DMS79 (cell line): ENCODE measurements around the gene ARVCF.

Experiments used
- DNase-seq: peaks from one replicate; lab custom pipeline; 2025; lab: John Stamatoyannopoulos, UW

The ARVCF gene

DNA sequence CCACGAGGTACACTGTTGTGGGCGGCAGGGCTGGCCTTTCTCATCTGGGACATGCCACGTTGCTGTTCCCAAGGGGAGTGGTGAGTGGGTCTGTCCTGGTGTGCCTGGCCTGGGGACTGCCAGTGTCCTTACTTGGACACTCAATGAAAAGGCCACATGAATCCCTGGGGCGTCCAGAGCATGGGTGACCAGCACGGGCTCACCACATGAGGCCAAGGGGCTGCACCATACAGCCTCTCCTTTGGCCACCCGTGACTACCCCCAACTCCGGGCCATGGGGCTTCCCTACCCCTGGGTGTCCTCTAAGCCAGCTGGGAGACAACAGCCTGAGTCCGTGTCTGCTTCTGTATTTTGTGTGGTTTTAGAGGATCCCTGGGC is 54.8 kb downstream of the ARVCF start:
- DNase-seq: no peak

- DNase-seq: no peak
Observed at GRCh38 chr22:19961201-19961580, 55.4 kb downstream of the ARVCF start.

- no peak for DNase-seq
Observed at GRCh38 chr22:19960491-19961200, 56.0 kb downstream of the ARVCF start.

- no peak for DNase-seq
Observed at GRCh38 chr22:19959587-19960490, 56.8 kb downstream of the ARVCF start.

- DNase-seq: no peak
Observed at GRCh38 chr22:19959043-19959586, 57.5 kb downstream of the ARVCF start.

- DNase-seq: no peak
Observed at GRCh38 chr22:19958083-19959042, 58.3 kb downstream of the ARVCF start.

DNA sequence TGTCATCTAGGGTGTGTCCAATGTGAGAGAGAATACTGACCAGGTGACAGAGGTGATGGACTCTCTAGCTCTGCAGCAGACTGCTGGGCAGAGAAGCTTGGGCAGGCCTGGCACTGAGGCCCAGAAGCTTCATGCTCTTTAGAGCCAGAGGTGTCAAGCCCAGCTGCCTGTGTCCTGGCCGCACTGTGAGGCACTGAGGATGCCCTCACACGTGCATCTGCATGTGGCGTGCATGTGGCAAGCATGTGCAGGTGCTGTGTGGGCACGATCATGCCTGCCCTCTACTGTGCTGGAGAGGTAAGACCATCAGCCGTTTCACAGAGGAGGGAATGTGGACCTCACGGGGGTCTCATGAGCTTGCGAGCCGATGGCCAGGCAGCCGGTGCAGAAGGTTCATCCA is 59.2 kb downstream of the ARVCF start:
- no peak for DNase-seq

DNA sequence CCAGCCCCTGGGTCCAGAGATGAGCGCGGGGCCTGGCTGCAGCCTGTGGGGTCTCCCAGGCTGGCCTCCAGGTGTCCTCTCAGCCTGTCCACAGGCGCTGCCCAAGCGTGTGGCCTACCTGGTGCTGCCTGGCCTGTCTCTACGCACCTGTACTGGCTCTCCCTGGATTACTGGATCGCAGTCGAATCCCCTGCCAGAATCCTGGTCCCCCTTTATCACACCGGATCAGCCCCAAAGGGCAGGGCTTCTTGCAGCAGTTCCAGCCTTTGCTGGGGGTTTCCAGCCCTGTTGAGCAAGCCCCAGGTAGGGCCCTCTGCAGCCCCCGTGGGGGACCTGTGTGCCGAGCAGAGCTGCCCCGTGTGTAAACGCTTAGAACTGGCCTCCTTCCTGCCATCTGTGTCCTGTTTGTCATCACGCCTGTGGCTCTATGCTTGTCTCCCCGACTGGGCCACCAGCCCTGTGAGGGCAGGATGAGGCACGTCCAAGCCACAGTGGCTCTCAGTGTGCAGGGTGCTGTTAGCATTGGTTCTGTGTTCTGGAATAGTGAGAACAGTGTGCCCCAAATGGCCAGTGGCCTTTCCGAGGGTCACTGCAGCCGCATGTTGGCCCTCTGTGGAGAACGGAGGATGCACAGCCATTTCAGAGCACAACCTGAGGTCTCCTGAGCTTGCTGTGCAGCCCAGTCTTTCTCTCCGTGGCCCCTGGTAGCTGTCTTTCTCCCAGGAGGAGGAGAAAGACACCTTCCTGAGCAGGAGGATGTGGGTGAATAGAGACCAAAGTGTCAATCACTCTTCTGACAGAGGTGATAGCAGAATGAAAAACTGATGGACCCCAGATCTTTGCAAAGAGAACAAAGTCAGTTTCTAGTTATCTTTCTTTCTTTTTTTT is 61.1 kb downstream of the ARVCF start:
- DNase-seq: no peak

GRCh38 chr22:19951346-19951745 is 65.3 kb downstream of the ARVCF start:
- no peak for DNase-seq

DNA sequence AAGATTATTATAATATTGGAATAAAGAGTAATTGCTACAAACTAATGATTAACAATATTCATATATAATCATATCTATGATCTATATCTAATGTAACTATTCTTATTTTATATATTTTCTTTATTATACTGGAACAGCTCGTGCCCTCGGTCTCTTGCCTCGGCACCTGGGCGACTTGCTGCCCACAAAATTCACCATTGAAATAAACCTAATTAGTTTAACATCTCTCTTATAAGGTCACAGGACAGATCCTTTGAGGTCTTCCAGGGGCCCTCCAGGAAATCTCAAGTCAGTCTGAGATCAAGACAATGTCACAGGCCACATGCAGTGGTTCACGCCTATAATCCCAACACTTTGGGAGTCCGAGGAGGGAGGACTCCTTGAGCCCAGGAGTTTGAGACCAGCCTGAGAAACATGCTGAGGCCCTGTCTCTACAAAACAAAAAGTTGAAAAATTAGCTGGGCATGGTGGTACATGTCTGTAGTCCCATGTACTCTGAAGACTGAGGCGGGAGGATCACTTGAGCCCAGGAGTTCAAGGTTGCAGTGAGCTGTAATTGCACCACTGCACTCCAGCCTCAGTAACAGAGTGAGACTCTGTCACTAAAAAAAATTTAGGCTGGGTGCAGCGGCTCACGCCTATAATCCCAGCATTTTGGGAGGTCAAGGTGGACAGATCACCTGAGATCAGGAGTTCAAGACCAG is 68.4 kb downstream of the ARVCF start:
- no peak for DNase-seq

DNA sequence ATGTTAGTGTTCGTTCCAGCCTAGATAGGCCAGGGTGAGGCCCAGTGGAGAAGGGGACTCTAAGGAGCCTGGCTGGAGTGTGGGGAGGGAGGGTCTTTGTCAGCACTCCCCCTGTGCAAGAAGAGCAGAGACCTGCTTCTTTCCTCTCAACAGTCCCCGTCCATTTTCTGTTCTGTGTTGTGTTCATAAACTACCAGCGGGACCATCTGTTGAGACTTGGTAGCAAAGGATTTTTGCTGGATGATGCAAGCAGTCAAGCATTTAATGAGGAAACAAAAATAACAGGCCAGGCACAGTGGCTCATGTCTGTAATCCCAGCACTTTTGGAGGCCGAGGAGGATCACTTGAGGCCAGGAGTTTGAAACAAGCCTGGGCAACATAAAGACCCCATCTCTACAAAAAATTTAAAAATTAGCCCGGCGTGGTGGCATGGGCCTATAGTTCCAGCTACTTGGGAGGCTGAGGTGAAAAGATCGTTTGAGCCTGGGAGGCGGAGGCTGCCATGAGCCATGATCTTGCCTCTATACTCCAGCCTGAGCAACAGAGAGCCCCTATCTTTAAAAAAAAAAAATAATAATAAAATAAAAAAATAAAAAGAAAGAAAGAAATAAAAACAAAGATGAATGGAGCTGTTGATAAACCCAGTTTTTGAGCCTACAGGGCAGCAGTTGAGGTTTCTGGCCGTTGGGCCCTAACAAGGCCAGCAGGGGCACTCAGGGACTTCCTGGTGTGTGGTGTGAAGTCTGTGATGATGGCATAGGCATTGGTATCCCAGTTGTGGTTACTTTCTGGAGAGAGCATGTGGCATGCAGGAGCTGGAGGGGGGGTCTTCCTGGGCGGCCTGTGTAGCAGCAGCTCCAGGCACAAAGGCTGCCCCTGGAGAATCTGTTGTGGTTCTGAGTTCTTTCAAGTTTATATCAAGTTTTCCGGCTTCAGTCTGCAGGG is 73.3 kb downstream of the ARVCF start:
- DNase-seq: no peak

DNA sequence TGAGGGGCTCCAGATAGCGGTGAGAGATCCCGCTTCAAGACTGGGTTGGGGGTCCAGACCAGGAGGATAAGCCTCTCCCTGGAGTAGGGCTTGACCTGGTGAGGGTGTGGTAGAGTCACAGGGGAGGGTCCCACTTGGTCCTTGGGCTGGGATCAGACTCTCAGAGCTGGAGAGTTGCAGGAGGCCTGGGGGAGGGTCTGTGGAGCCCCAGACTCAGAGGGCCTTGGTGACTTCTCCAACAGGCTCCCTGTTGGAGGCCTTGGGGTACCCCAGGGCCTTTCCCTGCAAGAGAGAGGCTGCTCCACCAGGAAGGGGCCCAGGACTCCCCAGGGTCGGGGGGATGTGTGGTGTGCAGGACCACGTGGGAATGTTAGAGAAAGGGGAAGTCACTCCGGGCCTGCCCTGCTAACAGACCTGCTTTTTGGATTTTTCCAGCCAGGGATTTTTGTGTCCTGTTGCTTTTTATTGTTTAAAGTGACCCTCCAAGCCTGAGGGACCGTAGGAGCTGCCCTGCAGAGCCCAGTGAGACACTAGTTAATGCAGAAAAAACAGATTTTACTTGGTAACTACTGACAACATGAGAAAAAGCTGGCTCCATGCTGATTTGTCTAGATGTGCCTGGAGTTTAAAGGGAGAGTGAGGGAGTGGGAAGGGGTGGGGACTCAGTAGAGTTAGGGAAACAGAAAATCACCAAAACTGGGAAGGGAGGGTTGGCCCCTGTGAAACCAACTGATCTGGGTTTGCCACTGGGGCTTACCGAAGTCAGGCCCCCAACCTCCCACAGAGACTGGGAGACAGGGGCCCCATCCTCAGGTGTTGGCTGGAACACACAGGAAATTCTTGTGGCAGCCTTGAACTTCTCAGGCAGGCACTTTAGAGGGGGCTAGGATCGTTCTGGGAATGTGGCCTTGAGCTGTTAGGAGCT is 74.2 kb downstream of the ARVCF start:
- DNase-seq: no peak

DNA sequence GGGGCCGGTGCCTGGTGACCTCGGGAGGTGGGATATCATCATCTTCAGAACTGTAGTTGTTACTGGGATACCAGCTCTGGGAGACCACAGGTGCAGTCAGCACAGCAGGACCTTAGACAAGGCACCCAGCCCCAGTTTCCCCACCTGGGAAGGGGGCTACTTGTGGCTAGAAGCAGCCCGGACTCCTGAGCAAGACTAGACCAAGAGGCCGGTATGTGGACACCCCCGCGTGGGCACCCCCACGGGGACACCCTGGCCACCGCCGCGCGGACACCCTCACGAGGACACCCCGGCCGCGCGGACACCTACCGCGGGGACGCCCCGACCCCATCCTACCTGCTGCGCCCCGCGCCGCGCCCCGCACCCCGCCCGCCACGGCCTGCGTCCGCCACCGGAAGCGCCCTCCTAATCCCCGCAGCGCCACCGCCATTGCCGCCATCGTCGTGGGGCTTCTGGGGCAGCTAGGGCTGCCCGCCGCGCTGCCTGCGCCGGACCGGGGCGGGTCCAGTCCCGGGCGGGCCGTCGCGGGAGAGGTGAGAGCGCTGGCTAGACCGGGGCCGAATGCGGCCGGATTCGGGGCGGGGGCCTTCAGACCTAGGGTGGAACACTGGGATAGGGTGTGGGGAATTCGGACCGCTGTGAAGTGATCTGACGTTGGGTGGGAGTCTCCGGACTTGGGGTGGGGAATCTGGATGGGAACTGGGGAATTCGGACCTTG is 75.1 kb downstream of the ARVCF start, which contains the start of the genes COMT and TXNRD2:
Gene COMT, plus strand, starts transcription at position 408 of the 718 bp plus-strand sequence. CDS start 20,755 bp downstream, outside the sequence.
Gene TXNRD2, minus strand, starts transcription at position 454 of the 718 bp plus-strand sequence. Its CDS starts 15 bp downstream, at position 439.
- no peak for DNase-seq

DNA sequence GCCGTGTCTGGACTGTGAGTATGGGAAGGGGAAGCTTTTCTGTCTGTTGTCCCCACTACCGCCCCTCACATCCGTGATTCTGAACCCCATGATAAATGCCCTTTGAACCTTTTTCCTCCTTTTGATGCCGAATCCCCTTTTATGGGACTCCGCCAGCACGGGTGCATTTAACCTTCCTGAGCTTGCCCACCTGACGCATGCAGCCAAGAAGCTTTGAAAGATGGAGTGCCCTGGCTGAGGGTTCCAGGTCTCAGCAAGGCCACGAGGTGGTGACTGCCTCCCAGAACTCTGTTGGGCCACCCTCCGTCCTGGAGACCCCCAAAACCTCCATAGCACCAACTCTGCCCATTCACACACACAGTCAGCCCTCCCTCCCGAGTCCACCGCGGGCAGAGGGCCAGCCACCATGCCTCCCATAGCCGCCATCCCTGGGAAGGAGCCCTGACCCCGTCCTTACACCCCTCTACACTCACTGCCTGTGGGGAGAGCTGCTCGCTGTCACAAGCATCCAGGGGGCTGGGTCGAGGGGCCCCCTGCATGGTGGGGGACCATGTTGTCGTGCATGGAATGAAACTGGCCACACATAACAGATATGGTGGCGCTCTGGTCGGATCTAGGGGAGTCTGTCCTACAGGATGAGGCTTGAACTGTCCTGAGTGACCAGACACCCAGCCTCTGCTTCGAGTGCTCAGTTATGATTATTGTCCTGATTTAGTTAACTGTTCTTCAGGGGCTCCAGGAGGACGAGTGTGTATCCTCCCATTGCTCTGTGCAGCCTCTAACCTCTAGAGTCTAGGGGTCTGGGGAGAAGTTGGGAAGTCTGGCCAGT is 75.9 kb downstream of the ARVCF start:
- DNase-seq: no peak

DNA sequence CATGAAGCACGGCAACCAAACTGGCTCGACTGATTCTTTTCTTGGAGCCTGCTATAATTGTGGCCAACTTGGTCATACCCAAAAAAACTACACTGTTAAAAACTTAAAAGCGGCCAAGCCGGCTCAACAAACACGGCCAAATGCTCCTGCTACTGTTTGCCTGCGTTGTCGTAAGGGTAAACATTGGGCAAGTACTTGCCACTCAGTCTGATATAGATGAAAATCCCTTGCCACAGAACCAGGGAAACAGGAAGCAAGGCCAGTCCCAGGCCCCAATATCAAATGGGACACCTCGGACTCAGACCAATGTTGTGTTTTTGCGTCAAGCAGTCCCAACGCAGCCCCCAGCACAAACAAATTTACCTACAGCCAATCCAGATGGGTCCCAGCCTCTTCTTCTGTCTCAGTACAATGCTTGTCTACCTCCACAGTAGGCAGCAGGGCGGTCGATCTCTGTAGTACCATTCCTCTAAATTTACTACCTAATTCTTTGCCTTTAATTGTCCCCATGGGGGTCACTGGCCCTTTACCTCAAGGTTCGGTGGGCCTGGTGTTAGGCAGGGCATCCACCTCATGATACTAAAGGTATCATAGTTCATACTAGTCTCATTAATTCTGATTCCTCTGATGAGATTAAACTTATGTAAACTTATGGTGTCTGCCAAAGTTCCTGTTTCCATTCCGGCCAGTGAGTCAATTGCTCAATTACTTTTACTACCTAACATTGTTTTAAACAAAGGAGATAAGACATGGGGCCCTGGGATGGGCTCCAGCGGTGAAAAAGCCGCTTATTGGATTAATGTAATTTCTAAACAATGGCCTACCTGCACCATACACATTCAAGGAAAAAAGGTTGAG is 78.8 kb downstream of the ARVCF start:
- no peak for DNase-seq
